ENCODE measurements around the gene NCKAP1. TPM values are rescaled to one million over a fixed set of nuclear protein-coding genes. Genes with fewer than 3 reads are reported as not detected.

Gene NCKAP1
- total RNA-seq, 5 donors from 2014 or later (not counting 1 experiment from before 2014, with no cell fraction given) = 2.6 to 7.6 (median 4.9) TPM

DNA sequence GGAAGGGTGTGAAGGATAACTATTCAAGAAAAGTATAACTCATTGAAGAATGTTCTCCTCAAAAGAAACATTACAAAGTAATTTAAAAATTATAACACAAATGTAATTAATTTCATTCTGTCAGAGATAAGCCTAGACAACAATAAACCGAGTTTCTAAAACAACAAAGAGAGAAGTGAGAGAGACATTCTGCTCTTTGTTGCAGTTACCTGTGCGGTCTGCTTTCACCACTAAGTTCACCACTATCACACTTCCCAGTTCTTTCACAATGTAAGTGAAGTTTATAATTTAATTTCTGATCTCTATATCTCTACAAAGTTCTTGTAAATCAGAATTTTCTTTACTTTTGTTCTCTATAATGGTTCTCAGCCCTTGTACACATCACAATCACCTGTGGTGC, 95.5 kb downstream of the NCKAP1 start:
- no peak overlapping the region for H3K27ac Mint-ChIP-seq
- no peaks in the 10 kb centered on the region for H3K36me3 ChIP-seq (ENCODE audit: control insufficient read depth in 2 of 2, extremely low read depth in 1 of 2, insufficient read depth in 1 of 2, low read length in 1 of 2)
- H3K27me3 ChIP-seq (replicated peaks in 1 of 2; ENCODE audit: control insufficient read depth in 2 of 2, extremely low read depth in 1 of 2, insufficient read depth in 2 of 2, low read length in 1 of 2) = no peaks in the 10 kb centered on the region
- no peaks in the 10 kb centered on the region for H3K27me3 Mint-ChIP-seq
- H3K9me3 ChIP-seq = no peaks in the 10 kb centered on the region
- ATAC-seq (replicated peaks in 1 of 4) = no peak
- no peak overlapping the region for H3K4me3 ChIP-seq (ENCODE audit: control insufficient read depth in 1 of 2, extremely low read depth in 1 of 2, low read length in 1 of 2)
- H3K4me3 Mint-ChIP-seq = no peak overlapping the region
- no peak overlapping the region for H3K27ac ChIP-seq (ENCODE audit: low read length)
- H3K4me1 ChIP-seq (ENCODE audit: control insufficient read depth in 1 of 2, extremely low read depth in 1 of 2, insufficient read depth in 2 of 2, low read length in 2 of 2) = no peaks in the 10 kb centered on the region
- POLR2A ChIA-PET = no interaction called here
- H3K4me1 Mint-ChIP-seq = no peaks in the 10 kb centered on the region
- WGBS (ENCODE audit: insufficient coverage) = no CpG with 5 or more reads among the region's 2 CpGs
- H3K36me3 Mint-ChIP-seq = peaks cover 43% of the 10 kb centered on the region
- CTCF ChIA-PET = no interaction called here
- no peak for DNase-seq
- no peaks in the 10 kb centered on the region for H3K9me3 Mint-ChIP-seq

DNA sequence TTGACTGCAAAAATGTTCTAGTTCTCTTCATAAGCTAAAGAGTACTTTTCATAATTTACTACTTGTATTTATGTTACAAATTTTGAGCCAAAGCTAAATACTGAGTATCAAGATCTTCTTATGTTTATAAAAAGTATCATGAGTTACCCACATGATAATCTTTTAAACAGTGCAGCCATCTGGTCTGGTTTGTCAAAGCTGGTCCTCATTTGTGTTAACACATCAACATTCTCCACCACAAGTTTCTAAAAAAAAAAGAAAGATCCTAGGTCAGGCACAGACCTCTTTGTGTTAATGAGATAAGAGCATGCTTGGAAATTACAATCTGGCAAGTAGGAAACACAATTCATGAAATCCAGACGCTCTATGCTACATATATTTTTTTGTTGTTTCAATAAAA, 96.3 kb downstream of the NCKAP1 start:
- no peak overlapping the region for H3K27ac Mint-ChIP-seq
- no peaks in the 10 kb centered on the region for H3K4me1 Mint-ChIP-seq
- ATAC-seq (replicated peaks in 1 of 4) (no peak), DNase-seq (no peak)
- POLR2A ChIA-PET = interaction anchor here in 1 of 2 donors (0.7 kb wide), 1 partner anchor 184 kb away, joined by 3 read pairs; no protein-coding TSS in a partner anchor
- no peaks in the 10 kb centered on the region for H3K9me3 Mint-ChIP-seq
- Histone ChIP-seq H3K9me3 (no peaks in the 10 kb centered on the region), H3K4me1 (ENCODE audit: control insufficient read depth in 1 of 2, extremely low read depth in 1 of 2, insufficient read depth in 2 of 2, low read length in 2 of 2) (no peaks in the 10 kb centered on the region), H3K4me3 (ENCODE audit: control insufficient read depth in 1 of 2, extremely low read depth in 1 of 2, low read length in 1 of 2) (no peak overlapping the region), H3K36me3 (ENCODE audit: control insufficient read depth in 2 of 2, extremely low read depth in 1 of 2, insufficient read depth in 1 of 2, low read length in 1 of 2) (no peaks in the 10 kb centered on the region), H3K27ac (ENCODE audit: low read length) (no peak overlapping the region), H3K27me3 (replicated peaks in 1 of 2; ENCODE audit: control insufficient read depth in 2 of 2, extremely low read depth in 1 of 2, insufficient read depth in 2 of 2, low read length in 1 of 2) (no peaks in the 10 kb centered on the region)
- H3K36me3 Mint-ChIP-seq = peaks cover 43% of the 10 kb centered on the region
- no CpG with 5 or more reads among the region's 1 CpG for WGBS (ENCODE audit: insufficient coverage)
- H3K27me3 Mint-ChIP-seq = no peaks in the 10 kb centered on the region
- CTCF ChIA-PET = no interaction called here
- no peak overlapping the region for H3K4me3 Mint-ChIP-seq

DNA sequence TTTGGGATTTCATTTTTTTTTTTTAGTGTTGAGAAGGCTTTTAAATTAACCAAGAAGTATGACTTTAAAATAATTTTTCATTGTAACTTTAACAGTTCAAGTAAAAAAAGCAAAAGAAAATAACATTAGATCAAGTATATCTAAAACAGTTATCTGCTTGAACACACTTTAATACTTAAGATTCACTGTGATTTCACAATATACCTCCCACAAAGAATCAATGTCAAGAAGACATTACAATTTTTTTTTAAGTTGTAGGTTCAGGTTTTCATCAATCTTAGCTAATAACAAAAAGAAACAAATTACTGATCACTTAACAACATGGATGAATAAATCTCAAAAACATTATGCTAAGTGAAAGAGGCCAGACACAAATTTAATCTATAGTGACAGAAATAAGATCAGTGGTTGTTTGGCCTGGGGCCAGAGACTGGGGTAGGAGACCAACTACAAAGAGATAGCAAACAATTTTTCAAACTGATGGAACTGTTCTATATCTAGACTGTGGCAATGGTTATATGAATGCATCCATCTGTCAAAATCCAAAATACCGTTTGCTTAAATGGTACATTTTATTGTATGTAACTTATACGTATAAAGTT, 97.0 kb downstream of the NCKAP1 start:
- CTCF ChIA-PET = interaction anchor here in 1 of 2 donors (0.5 kb wide), 1 partner anchor 444 kb away, joined by 3 read pairs; no protein-coding TSS in a partner anchor
- no peak for ATAC-seq (replicated peaks in 1 of 4)
- no peak overlapping the region for H3K4me3 Mint-ChIP-seq
- no peaks in the 10 kb centered on the region for H3K27me3 ChIP-seq (replicated peaks in 1 of 2; ENCODE audit: control insufficient read depth in 2 of 2, extremely low read depth in 1 of 2, insufficient read depth in 2 of 2, low read length in 1 of 2)
- no peaks in the 10 kb centered on the region for H3K9me3 Mint-ChIP-seq
- no peaks in the 10 kb centered on the region for H3K36me3 ChIP-seq (ENCODE audit: control insufficient read depth in 2 of 2, extremely low read depth in 1 of 2, insufficient read depth in 1 of 2, low read length in 1 of 2)
- no peaks in the 10 kb centered on the region for H3K27me3 Mint-ChIP-seq
- H3K4me1 Mint-ChIP-seq = no peaks in the 10 kb centered on the region
- peaks cover 42% of the 10 kb centered on the region for H3K36me3 Mint-ChIP-seq
- no peak overlapping the region for H3K27ac ChIP-seq (ENCODE audit: low read length)
- no peak overlapping the region for H3K27ac Mint-ChIP-seq
- WGBS (ENCODE audit: insufficient coverage) = no CpG with 5 or more reads among the region's 2 CpGs
- no peaks in the 10 kb centered on the region for H3K9me3 ChIP-seq
- POLR2A ChIA-PET = interaction anchor here in 1 of 2 donors (0.7 kb wide), 1 partner anchor 184 kb away, joined by 3 read pairs; no protein-coding TSS in a partner anchor
- H3K4me3 ChIP-seq (ENCODE audit: control insufficient read depth in 1 of 2, extremely low read depth in 1 of 2, low read length in 1 of 2) = no peak overlapping the region
- DNase-seq = no peak
- H3K4me1 ChIP-seq (ENCODE audit: control insufficient read depth in 1 of 2, extremely low read depth in 1 of 2, insufficient read depth in 2 of 2, low read length in 2 of 2) = no peaks in the 10 kb centered on the region

GRCh38 chr2:182937870-182938269, 100.4 kb downstream of the NCKAP1 start:
- Mint-ChIP-seq H3K9me3 (no peaks in the 10 kb centered on the region), H3K4me1 (no peaks in the 10 kb centered on the region), H3K4me3 (no peak overlapping the region), H3K36me3 (peaks cover 43% of the 10 kb centered on the region), H3K27ac (no peak overlapping the region), H3K27me3 (no peaks in the 10 kb centered on the region)
- DNase-seq = no peak
- Histone ChIP-seq H3K4me3 (ENCODE audit: control insufficient read depth in 1 of 2, extremely low read depth in 1 of 2, low read length in 1 of 2) (no peak overlapping the region), H3K9me3 (no peaks in the 10 kb centered on the region), H3K4me1 (ENCODE audit: control insufficient read depth in 1 of 2, extremely low read depth in 1 of 2, insufficient read depth in 2 of 2, low read length in 2 of 2) (no peaks in the 10 kb centered on the region), H3K36me3 (ENCODE audit: control insufficient read depth in 2 of 2, extremely low read depth in 1 of 2, insufficient read depth in 1 of 2, low read length in 1 of 2) (no peaks in the 10 kb centered on the region), H3K27me3 (replicated peaks in 1 of 2; ENCODE audit: control insufficient read depth in 2 of 2, extremely low read depth in 1 of 2, insufficient read depth in 2 of 2, low read length in 1 of 2) (no peaks in the 10 kb centered on the region), H3K27ac (ENCODE audit: low read length) (no peak overlapping the region)
- ChIA-PET POLR2A (no interaction called here), CTCF (no interaction called here)
- ATAC-seq (replicated peaks in 1 of 4) = no peak
- WGBS (ENCODE audit: insufficient coverage) = 80% methylated on average over 1 of the region's 3 CpGs

DNA sequence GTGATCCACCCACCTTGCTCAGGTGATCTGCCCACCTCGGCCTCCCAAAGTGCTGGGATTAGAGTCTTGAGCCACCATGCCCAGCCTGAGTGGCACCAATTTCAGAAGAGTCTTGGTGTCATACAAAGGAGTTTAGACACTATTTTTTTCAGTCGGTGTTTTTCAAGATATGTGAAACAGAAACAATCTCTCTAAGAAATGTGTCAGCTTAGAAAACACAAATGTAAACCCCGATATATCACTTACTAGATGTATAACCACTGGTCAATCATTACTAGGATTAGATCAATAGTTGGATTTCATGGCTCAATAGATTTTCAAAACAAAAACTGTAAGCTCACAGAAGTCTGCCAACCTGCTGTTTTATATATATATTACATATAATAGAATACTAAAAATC, 104.6 kb downstream of the NCKAP1 start:
- ChIA-PET POLR2A (interaction anchor here in 1 of 2 donors (0.7 kb wide), 1 partner anchor 212 kb away, joined by 8 read pairs; no protein-coding TSS in a partner anchor), CTCF (interaction anchor here in 1 of 2 donors (0.7 kb wide), 1 partner anchor 324 kb away, joined by 8 read pairs; no protein-coding TSS in a partner anchor)
- DNase-seq = no peak
- ATAC-seq (replicated peaks in 1 of 4) = no peak
- 67% methylated on average over 1 of the region's 3 CpGs for WGBS (ENCODE audit: insufficient coverage)
- no peaks in the 10 kb centered on the region for H3K9me3 ChIP-seq
- Mint-ChIP-seq H3K4me1 (no peaks in the 10 kb centered on the region), H3K4me3 (no peak overlapping the region), H3K27ac (no peak overlapping the region), H3K27me3 (no peaks in the 10 kb centered on the region), H3K9me3 (no peaks in the 10 kb centered on the region), H3K36me3 (peaks cover 35% of the 10 kb centered on the region)
- peaks cover 0 to under 1% of the 10 kb centered on the region in 2 donors for H3K36me3 ChIP-seq (ENCODE audit: control insufficient read depth in 2 of 2, extremely low read depth in 1 of 2, insufficient read depth in 1 of 2, low read length in 1 of 2)
- no peak overlapping the region for H3K4me3 ChIP-seq (ENCODE audit: control insufficient read depth in 1 of 2, extremely low read depth in 1 of 2, low read length in 1 of 2)
- no peaks in the 10 kb centered on the region for H3K4me1 ChIP-seq (ENCODE audit: control insufficient read depth in 1 of 2, extremely low read depth in 1 of 2, insufficient read depth in 2 of 2, low read length in 2 of 2)
- no peaks in the 10 kb centered on the region for H3K27me3 ChIP-seq (replicated peaks in 1 of 2; ENCODE audit: control insufficient read depth in 2 of 2, extremely low read depth in 1 of 2, insufficient read depth in 2 of 2, low read length in 1 of 2)
- no peak overlapping the region for H3K27ac ChIP-seq (ENCODE audit: low read length)

GRCh38 chr2:182929972-182930371, 108.3 kb downstream of the NCKAP1 start:
- ChIA-PET CTCF (no interaction called here), POLR2A (no interaction called here)
- DNase-seq (no peak), ATAC-seq (replicated peaks in 1 of 4) (no peak)
- Histone ChIP-seq H3K4me3 (ENCODE audit: control insufficient read depth in 1 of 2, extremely low read depth in 1 of 2, low read length in 1 of 2) (no peak overlapping the region), H3K36me3 (ENCODE audit: control insufficient read depth in 2 of 2, extremely low read depth in 1 of 2, insufficient read depth in 1 of 2, low read length in 1 of 2) (peaks cover 0 to 5% of the 10 kb centered on the region in 2 donors), H3K4me1 (ENCODE audit: control insufficient read depth in 1 of 2, extremely low read depth in 1 of 2, insufficient read depth in 2 of 2, low read length in 2 of 2) (no peaks in the 10 kb centered on the region), H3K9me3 (no peaks in the 10 kb centered on the region), H3K27ac (ENCODE audit: low read length) (no peak overlapping the region), H3K27me3 (replicated peaks in 1 of 2; ENCODE audit: control insufficient read depth in 2 of 2, extremely low read depth in 1 of 2, insufficient read depth in 2 of 2, low read length in 1 of 2) (no peaks in the 10 kb centered on the region)
- no peak overlapping the region for H3K27ac Mint-ChIP-seq
- no peaks in the 10 kb centered on the region for H3K27me3 Mint-ChIP-seq
- no peaks in the 10 kb centered on the region for H3K9me3 Mint-ChIP-seq
- no peak overlapping the region for H3K4me3 Mint-ChIP-seq
- no peaks in the 10 kb centered on the region for H3K4me1 Mint-ChIP-seq
- H3K36me3 Mint-ChIP-seq = peaks cover 36% of the 10 kb centered on the region
